Fibroblast of upper back skin (primary cell): Measurements from ENCODE around the gene PROM1.

Experiments used
- DNase-seq: peaks from one replicate; pipeline ENCODE4 v3.0.0-alpha.2; 2013

PROM1 gene

GRCh38 chr4:16083241-16084191 lies at the start of gene PROM1:
Gene PROM1, minus strand, starts transcription at chr4:16084023. Its CDS starts 8,117 bp downstream, at chr4:16075906.
- DNase-seq = no peak

DNA sequence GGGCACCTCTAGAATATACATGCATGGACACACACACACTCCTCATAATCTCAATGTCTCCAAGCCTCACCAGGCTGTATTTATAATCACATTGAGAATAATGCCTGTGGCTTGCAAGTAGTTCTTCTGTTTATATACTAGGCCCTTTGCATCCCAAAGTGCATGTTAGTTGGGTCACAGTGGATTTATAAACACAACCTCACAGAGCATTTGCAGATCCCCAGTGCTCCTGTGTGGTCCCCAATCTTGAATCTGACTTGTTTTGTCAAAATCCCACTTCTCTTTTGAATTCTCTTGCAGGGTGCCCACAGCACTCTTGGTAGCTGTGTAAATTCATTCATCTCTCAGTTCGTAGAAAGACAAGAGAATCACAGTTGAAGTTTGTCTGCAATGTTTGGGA lies 49.6 kb upstream of the PROM1 start:
- DNase-seq = no peak

- DNase-seq = no peak
These were observed 47.5 kb upstream of the PROM1 start for GRCh38 chr4:16131293-16131692.

DNA sequence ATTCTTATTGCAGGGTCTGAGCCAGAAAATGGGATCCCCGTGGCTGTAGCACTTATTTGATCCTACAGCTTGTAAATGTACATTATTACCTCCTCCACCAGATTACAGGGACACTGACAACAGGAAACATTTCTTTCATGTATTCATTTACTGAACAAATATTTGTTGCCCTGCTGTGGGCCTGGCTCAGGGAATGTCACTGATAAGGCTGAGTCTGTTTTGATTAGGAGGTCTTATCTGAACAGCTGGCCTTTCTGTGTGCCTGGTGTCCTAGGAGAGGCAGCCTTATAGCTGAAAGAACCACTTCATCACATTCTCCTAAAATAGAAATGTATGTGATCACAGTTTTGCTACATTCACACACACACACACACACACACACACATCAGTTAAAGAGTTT lies 45.5 kb upstream of the PROM1 start:
- DNase-seq = no peak

DNA sequence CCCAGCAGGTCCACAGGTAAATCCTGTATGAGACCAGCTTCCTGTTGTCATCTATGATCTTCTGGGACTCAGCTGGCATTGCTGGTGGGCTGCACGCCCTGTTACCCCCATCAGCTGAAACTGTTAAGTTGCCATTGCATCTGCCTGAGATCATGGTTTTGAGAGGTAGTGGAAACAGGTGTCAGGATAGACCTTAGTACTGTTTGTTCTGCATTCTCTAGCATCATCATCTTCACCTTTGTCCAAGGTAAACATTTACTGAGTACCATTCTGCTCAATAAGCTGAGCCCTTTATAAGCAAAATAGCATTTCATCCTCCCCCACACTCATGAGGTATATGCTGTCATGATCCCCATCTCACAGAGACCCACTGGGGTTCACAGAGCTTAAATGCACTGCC lies 42.9 kb upstream of the PROM1 start:
- no peak for DNase-seq

DNA sequence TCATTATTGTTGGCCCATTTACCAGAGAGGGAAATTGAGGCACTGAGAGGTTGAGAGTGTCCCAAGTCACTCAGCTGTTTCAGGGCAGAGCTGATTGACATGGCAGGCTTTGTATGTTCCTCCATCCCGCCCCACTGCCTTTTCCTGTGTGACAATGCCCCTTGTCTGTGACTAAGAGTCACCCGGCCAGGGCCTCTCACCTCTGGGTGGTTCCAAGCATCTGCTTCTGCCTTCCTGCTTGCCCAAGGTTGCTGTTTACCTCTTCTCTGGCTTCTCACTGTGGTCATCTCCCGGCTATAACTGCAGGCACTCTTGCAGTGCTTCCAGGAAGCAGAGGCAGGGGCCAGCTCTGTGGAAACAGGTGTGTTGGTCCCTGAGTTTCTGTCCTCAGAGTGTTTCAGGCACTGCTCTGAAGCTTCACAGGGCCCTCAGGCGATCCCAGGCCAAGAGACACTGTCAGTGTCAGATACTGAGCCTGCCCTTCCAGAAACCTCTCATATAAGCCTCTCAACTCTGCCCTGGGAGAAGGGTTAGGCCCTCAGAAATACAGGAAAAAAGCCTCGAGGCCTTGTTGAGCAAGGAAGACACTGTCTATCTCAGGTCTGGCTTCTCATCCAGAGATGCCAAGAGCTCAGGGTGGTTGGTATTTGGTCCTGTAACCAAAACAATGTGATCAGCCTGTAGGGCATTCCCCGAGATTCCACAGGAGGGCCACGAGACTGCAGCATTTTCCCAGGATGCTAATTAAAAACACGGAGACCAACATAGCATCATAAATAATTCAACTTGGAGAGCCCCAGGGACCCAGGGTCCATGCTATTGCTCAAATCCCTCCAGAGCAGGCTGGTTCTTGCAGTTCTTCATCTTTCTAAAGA lies 42.0 kb upstream of the PROM1 start:
- no peak for DNase-seq

DNA sequence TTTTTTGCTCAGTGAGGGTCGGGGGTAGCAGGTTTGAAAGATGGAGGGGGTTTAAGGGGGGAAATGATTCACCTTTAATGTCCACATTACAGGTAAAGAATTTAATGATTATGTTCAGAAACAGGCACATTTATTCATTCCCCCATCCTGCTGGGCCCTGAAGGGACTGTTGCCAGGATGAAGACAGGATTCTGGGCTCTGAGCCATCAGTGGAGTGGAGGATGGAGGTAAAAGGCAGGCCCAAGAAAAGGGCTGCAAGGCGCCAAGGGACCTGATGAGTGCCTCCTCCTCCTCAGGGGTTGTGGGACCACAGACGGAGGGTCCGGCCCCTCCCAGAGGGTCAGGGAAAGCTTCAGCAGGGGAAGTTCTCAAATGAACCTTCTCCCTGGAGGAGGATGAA lies 40.4 kb upstream of the PROM1 start:
- DNase-seq = no peak

DNA sequence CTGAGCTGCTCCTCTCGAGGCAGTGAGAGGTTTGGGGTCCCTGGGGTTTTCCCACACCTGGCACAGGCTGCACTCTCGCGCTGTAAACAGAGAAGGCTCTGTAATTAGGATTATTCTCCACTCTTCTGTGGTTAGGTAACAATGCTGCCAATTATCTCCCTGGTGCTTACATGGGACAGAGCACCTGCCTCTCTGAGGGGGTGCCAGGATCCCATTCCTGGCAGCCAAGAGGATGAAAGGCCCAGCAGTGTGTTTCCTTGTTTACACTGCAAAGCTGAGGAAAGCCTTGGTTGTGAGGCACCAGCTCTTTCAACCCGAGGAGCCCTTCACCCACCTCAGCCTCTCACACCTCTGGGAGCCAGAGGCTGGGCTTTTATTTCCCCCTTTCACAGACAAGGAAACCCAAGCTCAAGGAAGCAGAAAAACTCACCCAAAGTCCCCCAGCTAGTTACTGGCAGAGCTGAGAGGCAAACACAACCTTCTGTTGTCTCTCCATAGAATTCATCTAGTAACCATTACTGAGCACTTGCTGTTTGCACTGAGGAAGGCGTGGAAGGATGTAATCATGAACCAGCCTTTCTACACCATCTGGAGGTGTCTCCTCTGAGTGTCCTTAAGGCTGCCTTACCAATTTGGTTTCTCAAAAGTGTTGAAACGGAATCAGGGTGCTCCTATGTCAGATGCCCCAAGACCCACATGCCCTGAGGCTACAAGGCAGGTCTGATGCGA lies 39.7 kb upstream of the PROM1 start:
- DNase-seq = no peak

DNA sequence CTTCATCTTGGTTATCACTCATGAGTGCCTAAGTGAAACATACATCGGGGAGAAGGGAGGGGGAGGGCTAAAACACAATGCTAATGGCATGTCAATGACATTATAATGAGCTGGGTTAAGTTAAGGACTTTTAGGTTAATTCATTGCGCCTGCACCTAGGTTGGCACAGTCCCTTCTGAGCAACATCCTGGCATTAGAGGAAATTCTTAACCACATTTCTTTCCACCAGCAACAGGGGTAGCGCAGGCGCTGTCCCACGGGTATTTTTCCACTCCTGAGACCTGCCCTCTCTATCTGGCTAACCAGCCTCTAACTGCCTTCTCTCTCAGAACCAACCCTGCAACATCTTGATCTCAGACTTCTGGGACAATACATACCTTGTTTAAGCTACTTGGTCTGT lies 39.0 kb upstream of the PROM1 start:
- no peak for DNase-seq

DNA sequence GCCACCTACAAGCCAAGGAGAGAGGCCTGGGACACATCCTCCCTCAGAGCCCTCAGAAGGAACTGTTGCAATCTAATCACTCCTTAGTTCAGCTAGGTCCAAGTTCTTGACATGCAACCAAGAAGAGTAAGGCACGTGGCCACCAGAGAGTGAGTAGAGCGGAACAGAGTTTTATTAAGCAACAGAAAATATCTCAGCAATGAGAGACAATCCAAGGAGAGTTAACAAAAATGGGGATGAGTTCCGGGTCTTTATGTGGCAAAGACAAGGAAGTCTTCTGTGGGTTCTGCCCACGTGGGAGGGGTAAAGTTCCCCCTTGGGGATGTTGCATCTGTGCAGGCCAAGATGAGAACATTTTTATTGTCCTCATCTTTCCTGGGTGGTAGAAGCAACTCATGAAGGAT lies 38.5 kb upstream of the PROM1 start:
- DNase-seq = no peak

- DNase-seq = no peak
These were observed 36.9 kb upstream of the PROM1 start for GRCh38 chr4:16120720-16121119.

DNA sequence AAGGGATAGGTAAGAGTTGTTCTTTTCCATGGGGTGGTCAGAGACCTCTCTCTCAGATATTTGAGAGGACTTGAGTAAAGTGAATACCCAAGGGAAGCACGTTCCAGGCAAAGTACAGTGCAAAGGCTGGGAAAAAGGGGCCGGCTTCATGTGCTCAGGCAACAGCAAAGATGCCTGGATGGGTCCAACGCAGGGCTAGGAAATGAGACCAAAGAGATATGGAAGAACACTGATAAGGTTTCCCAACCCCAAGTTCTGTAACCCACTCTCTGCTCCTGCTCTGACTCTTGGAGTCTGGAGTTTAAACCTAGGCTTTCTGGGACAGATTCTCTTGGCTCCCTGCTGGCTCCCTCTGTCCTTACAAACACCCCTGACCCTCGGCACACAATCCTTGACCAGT lies 36.2 kb upstream of the PROM1 start:
- DNase-seq = no peak

- DNase-seq = no peak
These were observed 34.3 kb upstream of the PROM1 start for GRCh38 chr4:16118090-16118489.

- DNase-seq = no peak
These were observed 33.3 kb upstream of the PROM1 start for GRCh38 chr4:16117164-16117563.

- DNase-seq = no peak
These were observed 32.7 kb upstream of the PROM1 start for GRCh38 chr4:16116493-16116990.

DNA sequence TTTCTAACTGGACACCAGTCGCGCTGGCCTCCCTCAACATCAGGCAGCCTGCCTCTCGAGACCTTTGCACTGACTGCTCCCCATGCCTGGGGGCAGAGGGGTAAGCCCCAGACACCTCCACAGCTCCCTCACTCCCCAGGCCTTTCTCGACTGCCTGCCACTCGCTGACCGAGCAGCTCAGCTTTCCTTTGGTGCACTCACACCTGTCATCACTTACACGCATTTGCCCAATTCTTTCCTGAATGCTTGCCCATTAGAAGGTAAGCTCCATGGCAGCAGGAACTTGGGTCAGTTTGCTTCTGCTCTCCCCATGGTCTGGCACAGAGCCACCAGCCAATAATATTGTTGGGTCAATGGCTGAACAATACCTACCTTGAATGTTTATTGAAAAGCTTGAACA lies 32.2 kb upstream of the PROM1 start:
- DNase-seq = no peak

GRCh38 chr4:16114546-16114945 lies 30.7 kb upstream of the PROM1 start:
- no peak for DNase-seq

DNA sequence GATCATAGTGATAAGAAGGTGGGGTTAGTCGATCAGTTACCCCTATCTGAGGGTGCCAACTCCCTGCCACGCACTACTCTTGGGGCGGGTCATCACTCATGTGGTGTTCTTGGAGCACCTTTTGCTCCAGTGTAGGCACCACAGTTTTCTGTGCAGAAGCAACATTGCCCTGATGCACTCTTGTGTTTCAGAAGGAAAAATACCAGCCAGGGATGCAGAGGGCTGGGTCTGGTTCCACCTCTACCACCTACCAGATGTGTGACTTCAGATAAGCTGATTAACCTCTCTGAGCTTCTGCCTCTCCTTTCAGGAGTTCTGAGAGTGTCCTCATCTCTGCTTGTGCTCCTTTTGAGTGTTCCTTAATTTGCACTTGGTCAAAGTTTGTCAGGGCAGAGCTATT lies 29.9 kb upstream of the PROM1 start:
- no peak for DNase-seq

- no peak for DNase-seq
These were observed 27.7 kb upstream of the PROM1 start for GRCh38 chr4:16111533-16111932.

DNA sequence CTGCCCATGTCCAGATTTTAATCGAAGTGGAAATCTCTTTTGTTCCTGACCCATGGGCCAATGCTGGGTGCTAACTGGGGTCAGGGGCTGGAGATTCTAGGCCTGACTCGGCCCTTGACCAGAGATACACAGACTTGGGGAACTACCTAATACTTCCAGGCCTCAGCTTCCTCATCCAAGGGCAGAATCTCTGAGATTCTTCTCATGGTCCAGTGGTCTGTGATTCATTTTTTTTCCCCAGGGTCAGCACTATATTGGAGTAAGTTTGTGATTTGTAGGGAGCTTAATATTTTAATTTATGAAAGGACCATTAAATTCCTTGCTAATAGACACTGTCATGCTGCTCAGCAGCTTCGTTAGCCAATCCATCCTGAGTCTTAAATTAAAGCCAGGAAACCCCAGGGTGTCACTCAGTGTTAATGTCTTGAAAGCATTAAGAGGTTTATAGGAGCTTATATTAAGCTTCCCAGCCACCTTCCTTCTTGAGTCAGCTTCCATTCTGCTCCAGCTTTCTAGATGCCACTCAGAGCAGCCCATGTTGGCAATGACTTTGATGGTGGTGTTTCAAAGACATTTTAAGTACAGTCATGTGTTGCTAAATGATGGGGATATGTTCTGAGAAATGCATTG lies 27.0 kb upstream of the PROM1 start:
- no peak for DNase-seq

GRCh38 chr4:16110199-16110598 lies 26.4 kb upstream of the PROM1 start:
- DNase-seq = no peak

- no peak for DNase-seq
These were observed 25.4 kb upstream of the PROM1 start for GRCh38 chr4:16109256-16109655.

DNA sequence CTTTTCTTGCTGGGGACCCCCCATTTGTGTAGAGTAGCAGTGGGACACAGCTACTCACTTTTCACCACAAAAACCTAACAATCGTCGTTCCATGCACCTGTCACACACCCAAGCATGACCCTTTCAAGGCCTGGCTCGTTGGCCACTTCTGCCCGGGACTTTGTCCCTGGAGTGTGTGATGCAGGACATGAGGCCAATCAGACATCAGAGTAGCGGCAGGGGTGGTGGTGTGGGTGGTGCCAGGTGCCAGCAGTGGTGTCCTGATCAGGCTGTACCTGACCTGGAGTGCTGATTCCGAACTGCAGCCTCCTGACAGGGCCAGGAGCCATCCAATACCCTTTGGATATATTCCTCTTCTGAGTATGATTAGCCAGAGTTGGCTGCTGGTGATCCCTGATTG lies 23.1 kb upstream of the PROM1 start:
- no peak for DNase-seq
